K562 (cell line): ENCODE measurements around the gene SYNCRIP. TPM values are rescaled to one million over a fixed set of nuclear protein-coding genes. Genes with fewer than 3 reads are reported as not detected.

Source experiments
- ARID1B ChIP-seq: fragments of 450-650 bp; IDR thresholded peaks from 2 replicates; pipeline ENCODE4 v1.6.1; 2016; ENCODE audit warnings: antibody characterized with exemption, mild to moderate bottlenecking, inconsistent platforms
- CEBPB ChIP-seq: fragments of 450-650 bp; IDR thresholded peaks from 2 replicates; pipeline ENCODE4 v1.6.1; 2016; ENCODE audit warnings: missing genetic modification characterization, missing compliant biosample characterization
- CTBP1 ChIP-seq: fragments of 450-650 bp; IDR thresholded peaks from 2 replicates; pipeline ENCODE4 v1.6.1; 2016; ENCODE audit warnings: borderline replicate concordance
- ELF2 ChIP-seq: fragments of 250-450 bp; sonication (Bioruptor Pico); IDR thresholded peaks from 2 replicates; pipeline ENCODE4 v1.5.0; 2021; ENCODE audit warnings: mild to moderate bottlenecking
- FOXA3 ChIP-seq, 2 experiments: fragments of 450-650 bp in 1 of 2; sonication (generic) in 1 of 2; formaldehyde crosslinking; IDR thresholded peaks in 1 of 2; conservative IDR thresholded peaks in 1 of 2; 2 replicates each; pipeline versions ENCODE4 v1.4.0 to v1.8.0; 2020 to 2022; ENCODE audit warnings: mild to moderate bottlenecking in 2 of 2, missing genetic modification reagents in 1 of 2
- FOXJ2 ChIP-seq: fragments of 200-800 bp; sonication (Bioruptor generic); IDR thresholded peaks from 2 replicates; pipeline ENCODE4 v1.6.1; 2016; ENCODE audit warnings: missing genetic modification characterization, missing compliant biosample characterization
- GATAD2B ChIP-seq: fragments of 450-650 bp; IDR thresholded peaks from 2 replicates; pipeline ENCODE4 v1.6.1; 2017; ENCODE audit warnings: mild to moderate bottlenecking, borderline replicate concordance
- MEIS2 ChIP-seq: fragments of 450-650 bp; IDR thresholded peaks from 2 replicates; pipeline ENCODE4 v1.6.1; 2014; ENCODE audit warnings: mild to moderate bottlenecking; ENCODE audit not compliant: partially characterized antibody
- MXI1 ChIP-seq: IDR thresholded peaks from 2 replicates; pipeline ENCODE4 v1.6.1; 2011; ENCODE audit warnings: low read depth, mild to moderate bottlenecking, improper control_type of control experiment, low read length
- REST ChIP-seq, 2 experiments: fragments of 450-650 bp; formaldehyde crosslinking in 1 of 2; IDR thresholded peaks; 2 replicates each; pipeline versions ENCODE4 v1.4.0 to v1.6.1; 2014 to 2020; ENCODE audit warnings: mild to moderate bottlenecking in 2 of 2, borderline replicate concordance in 1 of 2, low read depth in 1 of 2
- THAP7 ChIP-seq: fragments of 250-450 bp; sonication (Bioruptor Pico); IDR thresholded peaks from 2 replicates; pipeline ENCODE4 v1.5.0; 2021
- ZBTB5 ChIP-seq: fragments of 450-650 bp; IDR thresholded peaks from 2 replicates; pipeline ENCODE4 v1.6.1; 2017; ENCODE audit warnings: antibody characterized with exemption
- ZNF121 ChIP-seq: sonication (generic); formaldehyde crosslinking; conservative IDR thresholded peaks from 2 replicates; pipeline ENCODE4 v1.8.0; 2022; ENCODE audit warnings: missing genetic modification reagents
- polyA plus RNA-seq, 8 experiments: library from polyadenylated mRNA; depleted of rRNA in 4 of 8; stranded (reverse) in 5 of 8; unstranded in 3 of 8; fragments of >200 nt; fragmentation: Nextera tagmentation in 2 of 8; fragmentation: Illumina TruSeq in 1 of 8; extraction: Ambion mirVana in 2 of 8; extraction: Trizol in 1 of 8; gene quantifications; 2 replicates each; pipeline versions ENCODE4 v1.2.1 to v1.2.3, GENCODE V29; 2011 to 2014; ENCODE audit warnings: inconsistent platforms in 1 of 8, missing spikeins in 1 of 8
- total RNA-seq, 7 experiments: library from RNA; depleted of rRNA in 6 of 7; stranded (reverse); fragments of >200 nt in 6 of 7; fragmentation: Illumina TruSeq in 2 of 7; extraction: Trizol in 2 of 7; gene quantifications; 2 replicates each; pipeline versions ENCODE4 v1.2.1 to v1.2.3, GENCODE V29; 2011 to 2021; ENCODE audit warnings: low replicate concordance in 1 of 7
- TF ChIP-seq, protein P1 (sequence below): fragments of 450-650 bp; conservative IDR thresholded peaks from 2 replicates; pipeline ENCODE4 v1.6.1; 2016; ENCODE audit warnings: missing genetic modification characterization, low read depth, mild to moderate bottlenecking, missing compliant biosample characterization, moderate library complexity

SYNCRIP gene
- total and polyA plus RNA-seq, 9 of the 15 experiments (the other 6 are each of a cell fraction or from before 2014, with no cell fraction given): 46.5 to 295 (median 140) TPM

DNA sequence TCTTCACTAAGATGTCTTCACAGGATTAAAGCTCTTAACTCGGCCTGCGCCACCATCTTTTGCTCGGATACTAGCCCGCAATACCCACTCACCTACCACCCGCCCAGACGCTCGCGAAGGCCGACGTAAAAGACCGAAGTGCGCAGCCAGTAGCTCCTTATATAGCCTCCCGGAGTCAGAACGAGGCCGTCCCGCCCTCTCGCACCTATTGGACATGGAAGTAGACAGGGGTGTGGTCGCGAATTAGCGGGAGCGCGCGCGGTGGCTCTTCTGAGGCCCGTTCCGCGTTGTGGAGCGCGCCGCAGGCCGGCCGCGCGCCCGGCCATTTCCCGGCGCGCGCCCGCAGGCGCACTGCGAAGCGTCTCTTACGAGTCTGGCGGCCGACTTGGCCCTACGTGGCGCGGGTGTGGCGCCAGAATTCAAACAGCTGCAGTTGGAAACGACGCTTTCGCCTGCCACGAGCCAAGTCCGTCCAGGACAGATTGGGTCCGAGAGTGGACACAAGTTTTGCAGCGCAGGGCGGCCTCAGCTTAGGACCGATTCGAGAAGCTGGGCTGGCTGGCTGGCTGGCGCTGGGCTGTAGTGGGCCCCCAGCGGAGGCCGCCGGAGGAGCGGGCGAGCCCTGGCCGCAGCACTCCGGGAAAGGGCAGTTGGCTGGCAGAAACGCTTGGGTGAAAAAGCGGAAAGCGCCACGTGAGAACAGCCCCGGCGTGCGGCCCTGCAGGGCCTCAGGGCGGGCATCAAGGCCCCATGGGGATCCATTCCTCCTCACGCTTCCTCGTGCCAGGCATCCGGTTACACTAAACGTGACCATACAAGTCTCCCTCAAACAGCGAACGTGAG, 36.1 kb upstream of the SYNCRIP start (continued):
- TF ChIP-seq MXI1 (no peak; the same call in 1 of the 2 replicates), CEBPB (tag) (no peak), ZNF121 (CRISPR knock-in tag) (no peak), CTBP1 (peak; percentile 93), ELF2 (CRISPR knock-in tag) (0 out of 2 replicates have a peak, but pooled peaks have one; percentile 9), ZBTB5 (no peak), FOXJ2 (no peak; the same call in 1 of the 2 replicates), FOXA3 (CRISPR knock-in tag; conservative IDR thresholded peaks at IDR 0.05 in 1 of 2, IDR thresholded peaks at IDR 0.05 in 1 of 2) (peak in 1 of 2 experiments; percentile 74; a peak in 1 of 4 replicates), GATAD2B (0 out of 2 replicates have a peak, but pooled peaks have one; percentile 35), THAP7 (CRISPR knock-in tag) (peak; percentile 90), MEIS2 (peak; percentile 67), REST (IDR thresholded peaks at IDR 0.05; ENCODE audit: borderline replicate concordance) (no peak), REST (CRISPR knock-in tag; IDR thresholded peaks at IDR 0.05; ENCODE audit: low read depth) (peak; percentile 53; the same call in 1 of the 2 replicates), ARID1B (0 out of 2 replicates have a peak, but pooled peaks have one; percentile 30)
- TF ChIP-seq, protein P1, sequence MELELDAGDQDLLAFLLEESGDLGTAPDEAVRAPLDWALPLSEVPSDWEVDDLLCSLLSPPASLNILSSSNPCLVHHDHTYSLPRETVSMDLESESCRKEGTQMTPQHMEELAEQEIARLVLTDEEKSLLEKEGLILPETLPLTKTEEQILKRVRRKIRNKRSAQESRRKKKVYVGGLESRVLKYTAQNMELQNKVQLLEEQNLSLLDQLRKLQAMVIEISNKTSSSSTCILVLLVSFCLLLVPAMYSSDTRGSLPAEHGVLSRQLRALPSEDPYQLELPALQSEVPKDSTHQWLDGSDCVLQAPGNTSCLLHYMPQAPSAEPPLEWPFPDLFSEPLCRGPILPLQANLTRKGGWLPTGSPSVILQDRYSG: peak; percentile 75
